Esophagus squamous epithelium (tissue), 4 donors: Measurements from ENCODE around the gene CLSTN3.

Experiments used
- CTCF ChIP-seq, 6 experiments: fragments of 450-650 bp in 4 of 6; fragments of 200-600 bp in 2 of 6; sonication (generic) in 2 of 6; IDR thresholded peaks; one replicate each; pipeline ENCODE4 v1.5.1; 2016 to 2019; ENCODE audit warnings: antibody characterized with exemption in 6 of 6, mild to moderate bottlenecking in 4 of 6, moderate library complexity in 4 of 6
- POLR2A ChIP-seq, 4 donors: fragments of 450-650 bp; IDR thresholded peaks; one replicate each; pipeline ENCODE4 v1.6.1; 2017; ENCODE audit warnings: antibody characterized with exemption in 4 of 4, mild to moderate bottlenecking in 4 of 4, moderate library complexity in 3 of 4

DNA sequence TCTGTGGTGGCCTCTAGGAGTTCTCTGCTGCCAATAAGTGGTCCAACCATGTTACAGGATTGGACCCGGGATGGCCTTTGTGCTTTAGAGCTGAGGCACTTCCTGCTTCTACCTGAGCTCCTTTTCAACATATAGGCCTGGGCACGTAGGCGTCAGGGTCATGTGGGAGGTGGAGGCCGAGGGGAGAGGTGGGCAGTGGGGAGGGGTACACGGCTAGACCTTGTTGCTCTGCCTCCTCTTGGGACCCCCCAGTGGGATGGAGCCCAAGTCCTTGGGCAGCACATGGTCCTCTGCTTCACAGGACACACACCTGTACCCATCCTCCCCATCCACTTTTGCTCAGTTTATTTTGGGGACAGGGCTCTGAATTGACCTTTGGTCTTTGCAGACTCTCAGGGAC, 8.8 kb upstream of the CLSTN3 start:
- no peak for TF ChIP-seq CTCF (IDR thresholded peaks at IDR 0.05)
- no peak for TF ChIP-seq POLR2A (IDR thresholded peaks at IDR 0.05)
